Endothelial cell of umbilical vein (primary cell): ENCODE results near the gene B3GALT5. TPM values are rescaled to one million over a fixed set of nuclear protein-coding genes. Genes with fewer than 3 reads are reported as not detected.

Experiments used
- BruUV-seq: library from RNA; stranded (reverse); fragments of 400-500 nt; replicated peaks from 2 replicates; lab custom pipeline; 2021; lab: Mats Ljungman, UMichigan
- CTCF ChIA-PET: fragments of 300-600, 350-600 bp; sonication (Branson Sonifier 250); formaldehyde crosslinking; loops from one replicate; lab custom pipeline; 2021; ENCODE audit warnings: antibody characterized with exemption, inconsistent platforms; lab: Charles Lee
- POLR2A ChIA-PET: fragments of 300-600, 350-600 bp; sonication (Branson Sonifier 250); formaldehyde crosslinking; loops from one replicate; lab custom pipeline; 2021; ENCODE audit warnings: antibody characterized with exemption, inconsistent platforms; lab: Charles Lee
- DNase-seq: peaks from one replicate; pipeline ENCODE4 v3.0.0-alpha.2; 2011; ENCODE audit warnings: low read depth, low spot score
- FAIRE-seq: peaks from 2 replicates; lab custom pipeline; 2011; peaks lifted over from hg19 to GRCh38; lab: Jason Lieb, UNC
- H2AFZ ChIP-seq: 2 replicates; pipeline ENCODE4 v1.6.0; 2012; ENCODE audit warnings: low read depth, low read length, control low read depth, inconsistent platforms
- H3K27ac ChIP-seq: 2 replicates; pipeline ENCODE4 v1.5.1; 2011; ENCODE audit warnings: low read depth, mild to moderate bottlenecking, control low read depth, low read length, moderate library complexity; ENCODE audit not compliant: insufficient read depth
- H3K27me3 ChIP-seq, 2 experiments: 2 replicates each; pipeline versions ENCODE4 v1.6.0 to v1.6.1; 2011; ENCODE audit warnings: low read length in 2 of 2, mixed read lengths in 1 of 2; ENCODE audit not compliant: control insufficient read depth in 2 of 2, insufficient read depth in 2 of 2
- H3K36me3 ChIP-seq, 2 experiments: 2 replicates in 1 of 2; 3 replicates in 1 of 2; pipeline ENCODE4 v1.5.1; 2011; ENCODE audit warnings: low read length in 2 of 2, mild to moderate bottlenecking in 1 of 2, moderate library complexity in 1 of 2; ENCODE audit not compliant: control insufficient read depth in 2 of 2, insufficient read depth in 2 of 2; ENCODE audit errors: extremely low read depth in 1 of 2
- H3K4me1 ChIP-seq: 3 replicates; pipeline ENCODE4 v1.5.1; 2011; ENCODE audit warnings: mild to moderate bottlenecking, low read length; ENCODE audit not compliant: control insufficient read depth, insufficient read depth; ENCODE audit errors: extremely low read depth
- H3K4me2 ChIP-seq: 2 replicates; pipeline ENCODE4 v1.6.1; 2011; ENCODE audit warnings: low read length, control low read depth, mixed read lengths; ENCODE audit not compliant: insufficient read depth
- H3K4me3 ChIP-seq, 3 experiments: fragments of 200-600 bp in 1 of 3; sonication (generic), shearing (Covaris generic) in 1 of 3; replicated peaks in 1 of 3; 2 replicates each; pipeline ENCODE4 v1.5.1; 2011 to 2016; ENCODE audit warnings: control low read depth in 3 of 3, low read length in 3 of 3, mild to moderate bottlenecking in 2 of 3, inconsistent platforms in 1 of 3, low read depth in 1 of 3, moderate library complexity in 1 of 3; ENCODE audit not compliant: insufficient read depth in 1 of 3
- H3K79me2 ChIP-seq: 2 replicates; pipeline ENCODE4 v1.6.0; 2012; ENCODE audit warnings: low read length, inconsistent platforms; ENCODE audit not compliant: control insufficient read depth, insufficient read depth
- H3K9ac ChIP-seq: replicated peaks from 2 replicates; pipeline ENCODE3; 2011; ENCODE audit warnings: low read length, control low read depth; ENCODE audit not compliant: insufficient read depth; ENCODE audit errors: extremely low read depth
- H3K9me1 ChIP-seq: replicated peaks from 3 replicates; pipeline ENCODE4 v1.6.0; 2011; ENCODE audit warnings: mild to moderate bottlenecking, low read length; ENCODE audit not compliant: control insufficient read depth, insufficient read depth; ENCODE audit errors: extremely low read depth
- H3K9me3 ChIP-seq: replicated peaks from 2 replicates; pipeline ENCODE4 v1.5.1; 2012; ENCODE audit warnings: low read length, inconsistent platforms; ENCODE audit not compliant: control insufficient read depth, insufficient read depth
- H4K20me1 ChIP-seq: replicated peaks from 2 replicates; pipeline ENCODE3; 2011; ENCODE audit warnings: mild to moderate bottlenecking, low read length; ENCODE audit not compliant: control insufficient read depth, insufficient read depth; ENCODE audit errors: extremely low read depth
- EZH2 ChIP-seq: IDR thresholded peaks from 2 replicates; pipeline ENCODE4 v1.6.1; 2012; ENCODE audit warnings: borderline replicate concordance, low read depth, mild to moderate bottlenecking, moderate library complexity, low read length, inconsistent platforms; ENCODE audit not compliant: severe bottlenecking
- FOS ChIP-seq: IDR thresholded peaks from 2 replicates; pipeline ENCODE4 v1.6.1; 2011; ENCODE audit warnings: mild to moderate bottlenecking, low read length, moderate library complexity, borderline replicate concordance; ENCODE audit not compliant: insufficient read depth
- GATA2 ChIP-seq: IDR thresholded peaks from 2 replicates; pipeline ENCODE4 v1.7.0; 2011; ENCODE audit warnings: low read depth, mild to moderate bottlenecking, moderate library complexity, mixed read lengths, low read length; ENCODE audit not compliant: insufficient read length, insufficient read depth
- JUN ChIP-seq: IDR thresholded peaks from 2 replicates; pipeline ENCODE4 v1.6.1; 2011; ENCODE audit warnings: borderline replicate concordance, low read depth; ENCODE audit not compliant: insufficient read length, insufficient read depth
- MYC ChIP-seq: IDR thresholded peaks from one replicate; pipeline ENCODE4 v1.6.1; 2011; ENCODE audit warnings: mild to moderate bottlenecking, low read depth, low read length
- POLR2A ChIP-seq: IDR thresholded peaks from 2 replicates; pipeline ENCODE4 v1.6.1; 2012; ENCODE audit warnings: low read depth, mild to moderate bottlenecking, control low read depth, low read length
- POLR2AphosphoS5 ChIP-seq: IDR thresholded peaks from 2 replicates; pipeline ENCODE4 v1.6.1; 2012; ENCODE audit warnings: low read depth, mild to moderate bottlenecking, control low read depth, low read length, moderate library complexity; ENCODE audit not compliant: insufficient read depth
- dilution Hi-C: fragments of 300-500 bp; cut with MboI; formaldehyde crosslinking; loops from one replicate; pipeline ENCODE4 v1.15.0; 2019; ENCODE audit warnings: low sequenced_read_pairs; ENCODE audit not compliant: extremely low pct_ligation_motif_present
- intact Hi-C: fragments of 100-400 bp; cut with micrococcal nuclease; formaldehyde crosslinking; loops from one replicate; pipeline ENCODE4 v1.10.0; 2022
- polyA plus RNA-seq, 4 experiments: library from polyadenylated mRNA; depleted of rRNA in 3 of 4; stranded (reverse) in 3 of 4; unstranded in 1 of 4; fragments of >200 nt; gene quantifications; 2 replicates each; pipeline versions ENCODE4 v1.2.1 to v1.2.3, GENCODE V29; 2011 to 2012; ENCODE audit warnings: missing spikeins in 1 of 4
- total RNA-seq: library from RNA; stranded (reverse); gene quantifications from 2 replicates; pipeline ENCODE4 v1.2.3, GENCODE V29; 2021
- TF ChIP-seq, protein P1 (sequence below): IDR thresholded peaks from 2 replicates; pipeline ENCODE4 v1.6.1; 2011; ENCODE audit not compliant: insufficient read depth, insufficient read length
- TF ChIP-seq, protein P2 (sequence below), 2 donors: IDR thresholded peaks; 1 replicate in 1 of 2; 2 replicates in 1 of 2; pipeline ENCODE4 v1.5.1; 2011; ENCODE audit warnings: low read length in 2 of 2, mild to moderate bottlenecking in 2 of 2, moderate library complexity in 2 of 2, control low read depth in 1 of 2, inconsistent platforms in 1 of 2, low read depth in 1 of 2; ENCODE audit not compliant: insufficient read depth in 1 of 2; ENCODE audit errors: extremely low read depth in 1 of 2

Gene B3GALT5
- total and polyA plus RNA-seq, 2 donors (not counting 3 experiments of a cell fraction or from before 2014, with no cell fraction given), result 0.04 TPM; not detected in 1

DNA sequence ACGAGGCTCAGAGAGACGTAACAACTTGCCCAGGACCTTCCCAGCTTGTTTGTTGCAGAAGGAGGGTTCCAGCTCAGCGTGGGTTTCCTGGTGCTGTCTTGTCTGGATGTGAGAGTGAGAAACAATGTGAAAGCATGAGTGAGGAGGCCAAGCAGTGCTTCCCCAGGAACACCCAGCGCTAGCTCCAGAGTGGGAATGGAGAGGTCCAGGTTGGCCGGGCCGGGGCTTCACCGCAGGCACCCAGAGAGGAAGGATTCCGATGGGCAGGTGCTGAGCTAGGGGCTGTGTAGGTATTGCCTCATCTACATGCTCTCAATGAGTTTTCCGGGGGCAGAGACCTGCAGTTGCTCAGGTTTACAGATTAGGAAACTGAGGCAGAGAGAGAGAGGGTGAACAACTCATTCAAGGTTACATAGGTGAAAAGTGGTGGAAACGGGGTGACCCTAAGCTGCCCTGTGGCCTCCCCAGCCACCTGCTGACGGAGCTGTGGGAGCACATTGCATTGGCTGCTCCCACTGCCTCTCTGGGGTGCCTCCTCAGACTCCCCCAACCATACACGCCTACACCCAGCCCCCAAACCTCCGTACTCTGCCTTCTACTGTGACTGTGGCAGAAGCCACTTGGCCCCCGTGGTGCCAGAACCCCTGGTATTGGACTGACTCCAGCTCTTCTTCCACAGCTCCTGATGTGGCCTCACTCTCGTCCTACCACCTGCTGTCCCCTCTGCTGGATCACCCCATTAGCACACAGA lies 51.2 kb downstream of the B3GALT5 start:
- no peak for FAIRE-seq
- no TSS peak for BruUV-seq

More for the DNA sequence above, 51.2 kb downstream of the B3GALT5 start:
- H3K9me3 ChIP-seq, result no peaks in the 10 kb centered on the region
- POLR2A ChIA-PET, result no interaction called here
- no peaks in the 10 kb centered on the region for H3K9me1 ChIP-seq
- no peak overlapping the region for H3K9ac ChIP-seq
- no peak for DNase-seq
- H3K4me2 ChIP-seq, result no peak overlapping the region
- no peaks in the 10 kb centered on the region for H3K36me3 ChIP-seq
- CTCF ChIA-PET, result no interaction called here
- peaks cover 13% of the 10 kb centered on the region for H3K4me1 ChIP-seq
- intact Hi-C loops (no loop called here), dilution Hi-C loops (no loop called here)
- no peaks in the 10 kb centered on the region for H3K79me2 ChIP-seq
- TF ChIP-seq POLR2A (no peak), POLR2AphosphoS5 (no peak), FOS (no peak), MYC (no peak), EZH2 (no peak), GATA2 (no peak), JUN (no peak)
- TF ChIP-seq, protein P1, sequence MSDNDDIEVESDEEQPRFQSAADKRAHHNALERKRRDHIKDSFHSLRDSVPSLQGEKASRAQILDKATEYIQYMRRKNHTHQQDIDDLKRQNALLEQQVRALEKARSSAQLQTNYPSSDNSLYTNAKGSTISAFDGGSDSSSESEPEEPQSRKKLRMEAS, result no peak
- TF ChIP-seq, protein P2, sequence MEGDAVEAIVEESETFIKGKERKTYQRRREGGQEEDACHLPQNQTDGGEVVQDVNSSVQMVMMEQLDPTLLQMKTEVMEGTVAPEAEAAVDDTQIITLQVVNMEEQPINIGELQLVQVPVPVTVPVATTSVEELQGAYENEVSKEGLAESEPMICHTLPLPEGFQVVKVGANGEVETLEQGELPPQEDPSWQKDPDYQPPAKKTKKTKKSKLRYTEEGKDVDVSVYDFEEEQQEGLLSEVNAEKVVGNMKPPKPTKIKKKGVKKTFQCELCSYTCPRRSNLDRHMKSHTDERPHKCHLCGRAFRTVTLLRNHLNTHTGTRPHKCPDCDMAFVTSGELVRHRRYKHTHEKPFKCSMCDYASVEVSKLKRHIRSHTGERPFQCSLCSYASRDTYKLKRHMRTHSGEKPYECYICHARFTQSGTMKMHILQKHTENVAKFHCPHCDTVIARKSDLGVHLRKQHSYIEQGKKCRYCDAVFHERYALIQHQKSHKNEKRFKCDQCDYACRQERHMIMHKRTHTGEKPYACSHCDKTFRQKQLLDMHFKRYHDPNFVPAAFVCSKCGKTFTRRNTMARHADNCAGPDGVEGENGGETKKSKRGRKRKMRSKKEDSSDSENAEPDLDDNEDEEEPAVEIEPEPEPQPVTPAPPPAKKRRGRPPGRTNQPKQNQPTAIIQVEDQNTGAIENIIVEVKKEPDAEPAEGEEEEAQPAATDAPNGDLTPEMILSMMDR (IDR thresholded peaks at IDR 0.05; ENCODE audit: extremely low read depth in 1 of 2, insufficient read depth in 1 of 2, low read depth in 1 of 2, low read length in 2 of 2), result no peak
- H3K27ac ChIP-seq, result no peak overlapping the region
- no peak overlapping the region for H3K4me3 ChIP-seq
- no peak overlapping the region for H2AFZ ChIP-seq
- H4K20me1 ChIP-seq, result no peaks in the 10 kb centered on the region
- H3K27me3 ChIP-seq, result no peaks in the 10 kb centered on the region
